Stomach (tissue), 9 donors: ENCODE data around the gene MAPK4. TPM values are rescaled to one million over a fixed set of nuclear protein-coding genes. Genes with fewer than 3 reads are reported as not detected.
A peak's percentile ranks its signal among the peaks of the same experiment; 100 is the strongest.

ENCODE experiments used
- DNase-seq, 2 donors: peaks; one replicate each; pipeline versions ENCODE4 v3.0.0 to v3.0.0-alpha.2; 2013 to 2019
- H3K27ac ChIP-seq, 5 donors: fragments of 200-600 bp in 4 of 5; sonication (generic) in 4 of 5; one replicate each; pipeline ENCODE4 v1.5.1; 2013 to 2019; ENCODE audit warnings: mild to moderate bottlenecking in 1 of 5, moderate library complexity in 1 of 5
- H3K27me3 ChIP-seq, 3 donors: fragments of 200-600 bp; sonication (generic); one replicate each; pipeline ENCODE4 v1.5.1; 2017 to 2019; ENCODE audit warnings: mixed run types in 1 of 3
- H3K36me3 ChIP-seq, 4 donors: fragments of 200-600 bp; sonication (generic); 1 replicate in 3 of 4; 2 replicates in 1 of 4; pipeline ENCODE4 v1.5.1; 2016 to 2019
- H3K4me1 ChIP-seq, 4 donors: fragments of 200-600 bp; sonication (generic); one replicate each; pipeline ENCODE4 v1.5.1; 2016 to 2019
- H3K4me3 ChIP-seq, 4 donors: fragments of 200-600 bp; sonication (generic) in 3 of 4; one replicate each; pipeline ENCODE4 v1.5.1; 2016 to 2019; ENCODE audit warnings: mild to moderate bottlenecking in 1 of 4
- H3K9me3 ChIP-seq, 4 donors: fragments of 200-600 bp; sonication (generic); one replicate each; pipeline ENCODE4 v1.5.1; 2016 to 2019
- CTCF ChIP-seq, 7 experiments: fragments of 450-650 bp in 4 of 7; fragments of 200-600 bp in 3 of 7; sonication (generic) in 3 of 7; IDR thresholded peaks; one replicate each; pipeline ENCODE4 v1.5.1; 2016 to 2019; ENCODE audit warnings: antibody characterized with exemption in 7 of 7, control low read depth in 2 of 7, mild to moderate bottlenecking in 1 of 7
- EP300 ChIP-seq: sonication (generic); formaldehyde crosslinking; IDR thresholded peaks from one replicate; pipeline ENCODE4 v1.6.1; 2017; ENCODE audit warnings: antibody characterized with exemption
- POLR2A ChIP-seq, 4 donors: fragments of 450-650 bp; IDR thresholded peaks; one replicate each; pipeline ENCODE4 v1.6.1; 2016; ENCODE audit warnings: antibody characterized with exemption in 4 of 4, control low read depth in 2 of 4, mild to moderate bottlenecking in 1 of 4, moderate library complexity in 1 of 4
- POLR2AphosphoS5 ChIP-seq, 3 donors: sonication (generic); formaldehyde crosslinking; IDR thresholded peaks; one replicate each; pipeline ENCODE4 v1.6.1; 2016; ENCODE audit warnings: antibody characterized with exemption in 3 of 3
- WGBS, 5 donors: extraction: QIAGEN DNeasy Blood & Tissue Kit in 3 of 5; methylation state at CpG; one replicate each; pipeline versions ENCODE4 v1.1.5 to v1.1.7; 2013 to 2018; 5-methylcytosine and 5-hydroxymethylcytosine counted together
- intact Hi-C: fragments of 100-400 bp; cut with DNase I; formaldehyde crosslinking; loops from one replicate; pipeline ENCODE4 v1.15.1; 2023; ENCODE audit warnings: low total_unique reads
- polyA plus RNA-seq, 3 donors: library from polyadenylated mRNA; stranded (reverse); fragments of 200-250 nt; gene quantifications; one replicate each; pipeline ENCODE4 v1.2.3, GENCODE V29; 2013
- total RNA-seq, 5 donors: library from RNA; depleted of rRNA; stranded (reverse); fragments of >200 nt; gene quantifications; one replicate each; pipeline versions ENCODE4 v1.1.0 to v1.2.3, GENCODE V29; 2014 to 2016
- donor health status: healthy with polysubstance abuse.
- donor health status: Bipolar disorder and iron deficiency.
- donor health status: healthy.

The MAPK4 gene
- total and polyA plus RNA-seq, 8 donors, result 0.19 to 86.0 (median 4.2) TPM

DNA sequence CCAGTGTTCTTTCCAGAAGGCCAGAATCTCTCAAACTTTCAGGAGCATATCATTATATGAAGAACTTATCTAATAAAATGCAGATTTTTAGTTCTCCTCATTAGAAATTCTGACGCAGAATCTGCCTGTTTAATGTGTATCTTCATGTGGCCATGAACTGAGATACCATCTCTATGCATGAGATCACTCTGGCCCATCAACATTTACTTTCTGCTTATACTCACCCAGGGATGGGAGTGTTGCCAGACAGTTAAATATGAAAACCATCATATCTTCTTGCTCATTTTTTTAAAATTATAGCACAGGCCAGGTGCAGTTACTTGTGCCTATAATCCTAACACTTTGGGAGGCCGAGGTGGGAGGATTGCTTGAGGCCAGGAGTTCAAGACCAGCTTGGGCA lies 60.4 kb downstream of the MAPK4 start:
- TF ChIP-seq POLR2AphosphoS5 (IDR thresholded peaks at IDR 0.05) (no peak), POLR2A (IDR thresholded peaks at IDR 0.05) (no peak), EP300 (no peak), CTCF (IDR thresholded peaks at IDR 0.05) (no peak)
- Histone ChIP-seq H3K4me1 (peaks cover 0 to 23% (median 4%) of the 10 kb centered on the region in 4 donors), H3K36me3 (no peaks in the 10 kb centered on the region), H3K9me3 (no peaks in the 10 kb centered on the region), H3K27ac (peak overlapping the region in 1 of 5 donors; percentile 64), H3K4me3 (no peak overlapping the region), H3K27me3 (no peaks in the 10 kb centered on the region)
- peak in 1 of 2 donors; percentile 26 for DNase-seq
- 66 to 94% (median 91%) methylated on average over 2 of the region's 2 CpGs for WGBS, 5 donors
- intact Hi-C loops, result no loop called here

DNA sequence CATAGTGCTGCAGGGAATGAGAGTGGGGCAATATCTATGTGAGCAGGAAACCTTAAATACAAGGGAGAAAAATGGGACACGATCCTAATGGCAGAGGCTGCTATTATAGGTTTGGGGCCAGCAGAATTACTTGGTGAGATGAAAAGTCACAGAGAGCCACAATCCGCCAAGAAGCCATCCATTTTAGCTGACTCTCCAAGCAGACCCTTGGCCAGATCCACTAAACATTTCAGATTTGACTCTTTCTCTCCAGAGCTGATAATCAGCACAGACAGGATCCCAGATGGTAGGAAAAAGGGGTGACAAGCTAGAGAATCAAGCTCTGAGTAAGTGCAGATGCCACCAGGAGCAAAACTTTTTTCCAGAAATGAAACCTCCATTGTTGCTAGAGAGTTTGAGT lies 61.5 kb downstream of the MAPK4 start:
- peak overlapping the region in 1 of 5 donors; percentile 52 for H3K27ac ChIP-seq
- 63 to 82% (median 67%) methylated on average over 2 of the region's 2 CpGs for WGBS, 5 donors
- TF ChIP-seq POLR2A (IDR thresholded peaks at IDR 0.05), result no peak
- TF ChIP-seq CTCF (IDR thresholded peaks at IDR 0.05), result no peak
- TF ChIP-seq POLR2AphosphoS5 (IDR thresholded peaks at IDR 0.05), result no peak
- no peak for TF ChIP-seq EP300
- H3K27me3 ChIP-seq, result no peaks in the 10 kb centered on the region
- H3K9me3 ChIP-seq, result no peaks in the 10 kb centered on the region
- H3K4me3 ChIP-seq, result no peak overlapping the region
- no peaks in the 10 kb centered on the region for H3K36me3 ChIP-seq
- peak in 1 of 2 donors; percentile 49 for DNase-seq
- intact Hi-C loops, result no loop called here
- H3K4me1 ChIP-seq, result peaks cover 0 to 23% (median 4%) of the 10 kb centered on the region in 4 donors

GRCh38 chr18:50622320-50622719 lies 62.4 kb downstream of the MAPK4 start:
- Histone ChIP-seq H3K4me3 (no peak overlapping the region), H3K27me3 (no peaks in the 10 kb centered on the region), H3K4me1 (peaks cover 0 to 23% (median 4%) of the 10 kb centered on the region in 4 donors), H3K27ac (no peak overlapping the region), H3K9me3 (no peaks in the 10 kb centered on the region), H3K36me3 (no peaks in the 10 kb centered on the region)
- WGBS, 5 donors, result 64 to 88% (median 80%) methylated on average over 3 of the region's 3 CpGs
- no peak for TF ChIP-seq EP300
- no peak for TF ChIP-seq CTCF (IDR thresholded peaks at IDR 0.05)
- no peak for TF ChIP-seq POLR2AphosphoS5 (IDR thresholded peaks at IDR 0.05)
- TF ChIP-seq POLR2A (IDR thresholded peaks at IDR 0.05), result no peak
- intact Hi-C loops, result no loop called here
- no peak for DNase-seq

- no peak for TF ChIP-seq POLR2A (IDR thresholded peaks at IDR 0.05)
- TF ChIP-seq POLR2AphosphoS5 (IDR thresholded peaks at IDR 0.05), result no peak
- H3K4me1 ChIP-seq, result peaks cover 0 to 23% (median 4%) of the 10 kb centered on the region in 4 donors
- 35 to 44% (median 40%) methylated on average over 7 of the region's 7 CpGs for WGBS, 5 donors
- no peak overlapping the region for H3K4me3 ChIP-seq
- H3K36me3 ChIP-seq, result no peaks in the 10 kb centered on the region
- H3K27me3 ChIP-seq, result no peaks in the 10 kb centered on the region
- no peaks in the 10 kb centered on the region for H3K9me3 ChIP-seq
- no peak overlapping the region for H3K27ac ChIP-seq
- intact Hi-C loops, result no loop called here
- DNase-seq, result peak in 1 of 2 donors; percentile 32
Observed at GRCh38 chr18:50622865-50623393, 63.0 kb downstream of the MAPK4 start.

DNA sequence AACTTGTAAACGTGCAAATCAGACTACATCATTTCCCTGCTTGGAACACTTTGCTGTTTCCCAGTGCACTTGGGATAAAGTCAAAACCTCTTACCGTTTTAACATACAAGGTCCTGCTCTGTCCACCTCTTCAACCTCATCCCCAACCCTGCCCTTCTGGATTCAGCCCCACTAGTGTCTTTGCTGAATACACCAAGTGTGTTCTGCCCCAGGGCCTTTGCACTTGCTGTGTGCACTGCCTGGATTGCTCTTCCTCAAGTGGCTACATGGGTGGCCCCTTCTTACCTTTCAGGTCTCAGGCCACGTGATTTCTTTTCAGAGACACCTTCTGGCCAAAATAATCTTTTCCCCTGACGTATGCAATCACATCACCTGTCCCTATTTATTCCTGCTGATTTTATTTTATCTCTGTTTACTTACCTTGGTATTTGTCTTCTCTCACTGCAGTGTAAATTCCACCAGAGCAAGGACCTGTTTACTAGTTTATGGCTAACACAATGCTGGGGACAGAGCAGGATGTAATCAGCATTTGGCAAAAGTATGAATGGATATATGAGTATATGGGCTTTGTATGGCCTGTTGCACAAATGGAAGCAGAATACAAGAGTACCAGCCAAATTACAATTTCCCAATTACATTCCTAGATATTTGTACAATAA lies 63.9 kb downstream of the MAPK4 start:
- H3K4me1 ChIP-seq, result peaks cover 0 to 23% (median 7%) of the 10 kb centered on the region in 4 donors
- H3K27me3 ChIP-seq, result no peaks in the 10 kb centered on the region
- no peak overlapping the region for H3K27ac ChIP-seq
- no peak for DNase-seq
- TF ChIP-seq POLR2AphosphoS5 (IDR thresholded peaks at IDR 0.05) (no peak), POLR2A (IDR thresholded peaks at IDR 0.05) (no peak), CTCF (IDR thresholded peaks at IDR 0.05) (no peak), EP300 (no peak)
- no peak overlapping the region for H3K4me3 ChIP-seq
- H3K36me3 ChIP-seq, result no peaks in the 10 kb centered on the region
- intact Hi-C loops, result no loop called here
- no peaks in the 10 kb centered on the region for H3K9me3 ChIP-seq
- 42 to 65% (median 48%) methylated on average over 4 of the region's 4 CpGs for WGBS, 5 donors
